Testis (tissue), 2 donors: ENCODE data around the gene GATA6.

ENCODE experiments used
- POLR2A ChIP-seq: fragments of 450-650 bp; IDR thresholded peaks from one replicate; pipeline ENCODE4 v1.6.1; 2017; ENCODE audit warnings: antibody characterized with exemption, mild to moderate bottlenecking, moderate library complexity
- TF ChIP-seq, protein P1 (sequence below), 3 experiments: fragments of 450-650 bp in 2 of 3; fragments of 200-600 bp in 1 of 3; sonication (generic) in 1 of 3; IDR thresholded peaks; one replicate each; pipeline ENCODE4 v1.5.1; 2016 to 2019; ENCODE audit warnings: antibody characterized with exemption in 3 of 3, mild to moderate bottlenecking in 2 of 3, moderate library complexity in 1 of 3

DNA sequence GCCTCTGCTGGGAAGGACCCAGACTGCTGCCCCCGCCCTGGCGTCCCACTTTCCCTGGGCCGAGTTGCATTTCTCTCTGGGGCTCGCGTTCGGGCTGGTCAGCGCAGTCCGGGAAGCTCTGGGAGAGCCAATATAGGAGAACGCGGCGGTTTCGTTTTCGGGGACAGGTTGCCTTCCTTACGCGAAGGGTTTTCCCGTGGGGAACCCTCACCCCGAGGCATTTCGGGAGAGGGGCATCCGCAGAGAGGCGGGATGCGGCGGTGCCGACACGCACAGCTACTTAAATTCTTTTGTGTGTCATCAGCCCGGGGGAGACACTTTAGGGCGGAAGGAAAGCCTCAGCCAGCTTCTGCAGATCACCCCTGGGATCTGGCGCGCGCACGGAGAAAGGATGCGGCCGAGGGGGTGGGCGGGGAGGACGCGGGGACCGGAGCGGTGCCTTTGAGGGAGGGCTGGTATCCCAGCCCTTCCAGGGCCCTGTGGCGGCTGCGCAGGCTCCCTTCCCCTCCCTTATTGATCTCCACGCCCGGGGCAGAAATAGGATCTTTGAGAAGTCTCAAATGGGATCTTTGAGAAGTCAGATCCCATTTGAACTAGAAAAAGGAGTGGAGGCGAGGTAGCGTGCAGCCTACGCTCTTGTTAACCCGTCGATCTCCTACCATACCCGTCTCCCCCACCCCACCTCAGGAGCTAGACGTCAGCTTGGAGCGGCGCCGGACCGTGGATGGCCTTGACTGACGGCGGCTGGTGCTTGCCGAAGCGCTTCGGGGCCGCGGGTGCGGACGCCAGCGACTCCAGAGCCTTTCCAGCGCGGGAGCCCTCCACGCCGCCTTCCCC is 1.2 kb downstream of the GATA6 start:
- TF ChIP-seq, protein P1, sequence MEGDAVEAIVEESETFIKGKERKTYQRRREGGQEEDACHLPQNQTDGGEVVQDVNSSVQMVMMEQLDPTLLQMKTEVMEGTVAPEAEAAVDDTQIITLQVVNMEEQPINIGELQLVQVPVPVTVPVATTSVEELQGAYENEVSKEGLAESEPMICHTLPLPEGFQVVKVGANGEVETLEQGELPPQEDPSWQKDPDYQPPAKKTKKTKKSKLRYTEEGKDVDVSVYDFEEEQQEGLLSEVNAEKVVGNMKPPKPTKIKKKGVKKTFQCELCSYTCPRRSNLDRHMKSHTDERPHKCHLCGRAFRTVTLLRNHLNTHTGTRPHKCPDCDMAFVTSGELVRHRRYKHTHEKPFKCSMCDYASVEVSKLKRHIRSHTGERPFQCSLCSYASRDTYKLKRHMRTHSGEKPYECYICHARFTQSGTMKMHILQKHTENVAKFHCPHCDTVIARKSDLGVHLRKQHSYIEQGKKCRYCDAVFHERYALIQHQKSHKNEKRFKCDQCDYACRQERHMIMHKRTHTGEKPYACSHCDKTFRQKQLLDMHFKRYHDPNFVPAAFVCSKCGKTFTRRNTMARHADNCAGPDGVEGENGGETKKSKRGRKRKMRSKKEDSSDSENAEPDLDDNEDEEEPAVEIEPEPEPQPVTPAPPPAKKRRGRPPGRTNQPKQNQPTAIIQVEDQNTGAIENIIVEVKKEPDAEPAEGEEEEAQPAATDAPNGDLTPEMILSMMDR (IDR thresholded peaks at IDR 0.05) = no peak
- no peak for TF ChIP-seq POLR2A
